Measurements from ENCODE around the gene CFAP74. TPM values are rescaled to one million over a fixed set of nuclear protein-coding genes. Genes with fewer than 3 reads are reported as not detected.
A peak's percentile ranks its signal among the peaks of the same experiment; 100 is the strongest.

The CFAP74 gene
- total RNA-seq, 1 experiment from 2014 or later: 0.28 TPM

DNA sequence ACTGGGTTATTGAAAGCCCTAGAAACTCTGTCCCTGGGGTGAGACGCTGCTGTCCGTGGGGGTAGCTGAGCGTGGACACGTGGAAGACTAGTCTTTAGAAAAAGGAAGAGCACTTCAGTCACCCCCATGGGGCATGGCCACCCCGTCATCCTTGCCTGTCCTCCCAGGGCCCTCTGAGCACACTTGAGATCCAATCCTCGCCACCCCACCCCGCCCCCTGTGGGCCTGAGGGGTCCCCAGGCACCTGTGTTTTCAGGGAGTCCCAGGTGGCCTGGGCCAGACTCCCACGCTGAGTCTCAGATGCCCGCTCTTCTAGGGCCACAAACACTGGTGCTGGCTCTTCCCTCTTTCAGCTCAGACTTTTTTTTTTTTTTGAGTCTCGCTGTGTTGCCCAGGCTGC lies 49.2 kb upstream of the CFAP74 start:
- no peak overlapping the region for H3K4me2 ChIP-seq (ENCODE audit: insufficient read depth, insufficient read length, low read length)
- H2AK5ac ChIP-seq (ENCODE audit: insufficient read length, low read length): no peak overlapping the region
- TF ChIP-seq CTCF (conservative IDR thresholded peaks at IDR 0.05): no peak
- no peak overlapping the region for H3K27ac ChIP-seq (ENCODE audit: insufficient read length, low read depth, low read length)
- H3K56ac ChIP-seq (ENCODE audit: insufficient read length, low read depth, low read length): no peak overlapping the region
- H4K5ac ChIP-seq (ENCODE audit: insufficient read length, low read depth, low read length): no peak overlapping the region
- H3K4ac ChIP-seq (ENCODE audit: low read depth, low read length): no peak overlapping the region
- peak overlapping the region; percentile 31 to 51; a peak in 3 of 5 replicates for H3K4me3 Mint-ChIP-seq
- H4K8ac ChIP-seq (replicated peaks; ENCODE audit: insufficient read length, low read depth, low read length): no peak overlapping the region
- no peak overlapping the region for H3K9ac ChIP-seq (ENCODE audit: extremely low read depth, insufficient read length, low read length)
- peaks cover 7% of the 10 kb centered on the region for H3K23me2 ChIP-seq (ENCODE audit: insufficient read length, low read depth, low read length, poor library complexity, severe bottlenecking)
- H3K79me2 ChIP-seq (ENCODE audit: insufficient read depth, low read length): peaks cover 2% of the 10 kb centered on the region; the same call in 1 of the 2 replicates
- H3K23ac ChIP-seq (ENCODE audit: insufficient read length, low read depth, low read length): no peak overlapping the region
- H2BK12ac ChIP-seq (ENCODE audit: insufficient read length, low read depth, low read length): no peak overlapping the region
- DNase-seq: no peak
- no peaks in the 10 kb centered on the region; a peak in 1 of 5 replicates for H3K9me3 Mint-ChIP-seq
- no peaks in the 10 kb centered on the region; the same call in 1 of the 2 replicates for H3K4me1 ChIP-seq (ENCODE audit: insufficient read depth, low read length)
- no peak overlapping the region for H3T11ph ChIP-seq (ENCODE audit: low read length)
- no peak overlapping the region for H2BK120ac ChIP-seq (ENCODE audit: low read depth, low read length, poor library complexity, severe bottlenecking)
- no peak overlapping the region for H2AFZ ChIP-seq (ENCODE audit: low read length)
- no peak overlapping the region for H3K14ac ChIP-seq (ENCODE audit: insufficient read depth, low read length)
- WGBS (ENCODE audit: extremely low coverage, insufficient read length, low lambda C conversion rate): no CpG with 5 or more reads among the region's 10 CpGs
- H2BK15ac ChIP-seq (ENCODE audit: low read depth, low read length): no peak overlapping the region
- no peak overlapping the region for H2BK5ac ChIP-seq (ENCODE audit: insufficient read length, low read length)
- H3K36me3 Mint-ChIP-seq (ENCODE audit: insufficient read depth in 1 of 3, low read depth in 3 of 3): peaks cover 6 to 22% (median 21%) of the 10 kb centered on the region in 3 experiments
- H4K91ac ChIP-seq (ENCODE audit: insufficient read length, low read depth, low read length): no peak overlapping the region
- no peaks in the 10 kb centered on the region for H3K27me3 ChIP-seq (ENCODE audit: insufficient read depth, low read length)
- 0 out of 7 replicates have a peak overlapping the region, but pooled peaks of 1 of the 3 experiments have one; percentile 7 for H3K27ac Mint-ChIP-seq
- H3K9me3 ChIP-seq (ENCODE audit: control insufficient read depth, low read depth, low read length): no peaks in the 10 kb centered on the region
- H4K20me1 ChIP-seq (ENCODE audit: control insufficient read depth, insufficient read depth, insufficient read length): no peaks in the 10 kb centered on the region
- H2BK20ac ChIP-seq (ENCODE audit: low read depth, low read length, poor library complexity, severe bottlenecking): no peak overlapping the region
- no peaks in the 10 kb centered on the region for H3K79me1 ChIP-seq (ENCODE audit: insufficient read depth, low read depth, low read length, poor library complexity, severe bottlenecking)
- peaks cover 10% of the 10 kb centered on the region for H3K27me3 Mint-ChIP-seq (ENCODE audit: low read depth)
- H3K18ac ChIP-seq (ENCODE audit: insufficient read length, low read depth, low read length): no peak overlapping the region
- peaks cover 13 to 18% of the 10 kb centered on the region in 2 experiments for H3K4me1 Mint-ChIP-seq
